Neural cell (in vitro differentiated cells): ENCODE measurements around the gene PTPRN2.

Experiments used
- CTCF ChIP-seq: fragments of 450-650 bp; IDR thresholded peaks from 2 replicates; pipeline ENCODE4 v1.5.1; 2014; ENCODE audit warnings: antibody characterized with exemption, mild to moderate bottlenecking, moderate library complexity; ENCODE audit not compliant: poor library complexity, severe bottlenecking
- POLR2AphosphoS5 ChIP-seq: IDR thresholded peaks from 2 replicates; pipeline ENCODE4 v1.6.1; 2012
- REST ChIP-seq: IDR thresholded peaks from 2 replicates; pipeline ENCODE4 v1.6.1; 2012; ENCODE audit warnings: borderline replicate concordance

GRCh38 chr7:158008267-158008666, 579.4 kb downstream of the PTPRN2 start:
- TF ChIP-seq CTCF (no peak), POLR2AphosphoS5 (no peak), REST (no peak)
